ENCODE measurements around the gene HRH4.

The HRH4 gene

DNA sequence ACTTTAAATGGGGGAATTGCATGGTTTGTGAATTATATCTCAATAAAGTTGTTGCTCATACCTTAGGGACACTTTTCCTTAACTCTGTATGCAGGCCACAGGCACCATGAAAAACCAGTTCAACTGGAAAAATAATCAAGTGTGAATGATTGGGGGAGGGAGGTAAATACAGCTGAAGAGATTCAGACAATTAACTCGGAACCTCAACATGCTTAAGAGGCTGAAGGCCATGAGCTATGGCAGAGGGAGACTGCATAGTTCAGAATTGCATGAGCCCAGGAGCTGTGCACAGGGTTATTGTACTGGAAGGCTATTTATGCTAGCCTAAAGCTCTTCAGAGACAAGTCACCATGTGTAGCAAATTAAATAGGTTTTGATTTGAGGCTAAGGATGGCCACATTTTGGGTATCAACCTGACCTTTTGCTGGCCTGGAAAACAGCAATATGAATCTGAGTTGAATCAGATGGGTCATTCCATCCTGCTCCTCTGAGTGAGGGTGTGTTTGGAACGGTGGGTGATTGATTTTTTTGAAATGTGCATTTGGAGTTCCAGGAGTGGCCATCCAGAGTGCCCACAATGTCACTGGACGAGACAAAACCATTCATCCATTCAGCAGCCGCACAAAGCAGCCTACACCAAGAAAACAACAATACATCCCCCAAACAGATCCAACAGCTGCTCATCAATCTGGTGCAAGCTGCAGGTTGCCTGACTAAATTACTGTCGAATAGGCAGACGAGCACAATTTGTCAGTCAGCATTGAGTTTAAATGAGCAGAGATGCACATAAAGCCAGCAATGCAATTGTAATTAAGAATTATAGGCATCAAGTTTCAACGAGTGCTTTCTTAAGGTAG is 42.5 kb downstream of the HRH4 start:
- no peak for DNase-seq (ENCODE audit: low read depth in 4 of 4, low spot score in 1 of 4)

DNA sequence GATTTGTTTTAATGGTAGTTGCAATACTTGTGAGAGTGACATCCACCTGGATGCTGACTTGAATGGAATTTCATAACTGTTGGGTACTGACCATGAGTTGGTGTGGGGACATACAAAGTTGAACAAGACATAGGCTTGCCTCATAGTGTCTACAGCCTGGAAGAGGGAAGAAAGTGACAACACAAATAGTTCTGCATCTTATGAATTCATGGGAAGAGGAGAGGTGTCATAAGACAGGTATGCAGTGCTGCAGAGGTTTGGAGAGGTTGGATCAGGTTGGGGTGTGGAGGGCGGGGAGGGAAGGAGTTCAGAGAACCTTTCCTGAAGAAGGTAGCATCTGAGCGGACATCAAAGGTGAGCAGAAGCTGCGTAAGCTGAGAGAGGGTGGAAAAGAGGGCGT is 44.0 kb downstream of the HRH4 start:
- DNase-seq (ENCODE audit: low read depth in 4 of 4, low spot score in 1 of 4): no peak

DNA sequence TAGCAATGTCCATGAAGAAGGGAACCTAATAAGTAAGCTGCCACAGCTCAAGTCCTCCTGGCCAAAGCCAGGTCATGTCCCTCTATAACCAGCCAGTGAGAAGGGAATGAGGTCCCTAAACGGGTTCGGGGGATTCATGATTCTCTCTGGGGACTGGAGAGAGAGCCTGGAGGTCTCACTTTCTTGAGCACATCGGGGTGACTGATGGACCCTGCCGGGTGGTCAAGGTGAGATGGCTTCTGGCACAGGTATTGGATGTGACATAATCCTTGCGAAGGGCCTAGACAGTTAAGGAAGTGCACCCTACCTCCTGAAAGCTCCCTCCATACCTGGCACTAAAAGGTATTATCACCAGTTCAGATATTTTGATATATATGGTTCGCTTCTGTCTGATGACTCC is 45.7 kb downstream of the HRH4 start:
- no peak for DNase-seq (ENCODE audit: low read depth in 4 of 4, low spot score in 1 of 4)

DNA sequence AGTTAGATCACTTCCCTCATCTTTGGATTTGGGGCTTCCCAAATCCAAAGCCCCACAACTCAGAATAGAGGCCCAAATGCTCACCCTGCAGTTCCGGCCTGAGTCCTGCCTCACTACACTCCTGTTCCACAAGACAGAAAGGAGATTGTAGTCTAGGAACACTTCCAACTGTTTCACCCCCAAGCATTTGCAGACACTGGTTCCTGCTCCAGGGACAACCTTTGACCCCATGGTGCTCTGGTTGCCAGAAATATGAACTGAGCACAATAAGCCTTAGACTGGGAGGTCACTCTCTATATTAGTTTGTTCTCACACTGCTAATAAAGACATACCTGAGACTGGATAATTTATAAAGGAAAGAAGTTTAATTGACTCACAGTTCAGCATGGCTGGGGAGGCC is 49.0 kb downstream of the HRH4 start:
- DNase-seq (ENCODE audit: low read depth in 4 of 4, low spot score in 1 of 4): no peak

DNA sequence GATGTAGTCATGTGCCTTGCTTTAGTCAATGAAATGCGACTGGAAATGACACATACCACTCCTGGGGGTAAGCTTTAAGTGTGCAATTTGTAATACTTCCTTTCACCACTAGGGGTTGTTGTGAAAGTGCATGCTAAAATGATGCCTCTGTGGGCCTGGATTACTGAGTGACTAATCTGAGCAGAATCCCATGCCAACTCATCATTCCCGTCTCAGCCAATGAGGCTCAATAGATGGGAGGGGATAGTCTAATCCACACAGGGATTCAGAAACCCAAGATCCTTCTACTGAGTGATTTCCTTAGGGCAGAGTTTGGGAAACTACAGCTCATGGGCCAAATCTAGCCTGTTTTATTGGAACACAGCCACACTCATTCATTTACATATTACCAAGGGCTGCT is 54.0 kb downstream of the HRH4 start:
- no peak for DNase-seq (ENCODE audit: low read depth in 4 of 4, low spot score in 1 of 4)

DNA sequence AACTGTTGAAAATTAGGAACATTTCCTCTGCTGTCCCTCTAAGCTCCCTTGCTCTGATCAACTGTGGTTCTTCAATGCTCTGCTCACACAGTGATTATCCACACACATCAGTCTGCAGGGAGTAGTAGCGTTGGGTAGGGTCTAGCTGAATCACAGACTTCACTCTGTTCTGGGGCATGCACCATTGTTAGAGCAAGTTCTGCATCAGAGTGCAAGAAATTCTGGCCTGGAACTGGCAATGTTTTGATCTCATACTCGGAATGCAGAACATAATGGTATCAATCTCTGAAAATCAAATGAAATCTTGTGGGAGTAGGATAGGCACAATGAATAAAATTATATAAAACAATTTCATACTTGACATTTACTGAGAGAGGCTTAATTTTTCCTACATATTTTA is 55.3 kb downstream of the HRH4 start:
- DNase-seq (ENCODE audit: low read depth in 4 of 4, low spot score in 1 of 4): no peak

DNA sequence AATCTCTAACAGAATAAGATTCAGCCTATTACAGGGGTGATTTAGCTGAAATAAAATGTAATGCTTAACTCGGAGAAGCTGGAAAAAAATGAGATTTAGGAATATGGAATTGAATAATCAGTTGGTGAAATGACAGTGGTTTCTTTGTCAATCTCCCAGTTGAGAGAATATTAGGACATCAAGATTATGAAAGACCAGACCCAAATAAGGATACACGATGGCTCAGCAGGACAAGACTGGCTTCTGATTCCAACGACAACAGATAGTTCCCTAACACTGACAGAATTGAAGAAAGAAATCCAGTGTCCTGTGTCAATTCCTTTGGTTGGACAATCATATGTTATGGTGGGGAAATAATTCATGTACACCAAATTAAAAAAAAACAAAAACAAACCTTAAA is 55.8 kb downstream of the HRH4 start:
- DNase-seq (ENCODE audit: low read depth in 4 of 4, low spot score in 1 of 4): no peak

DNA sequence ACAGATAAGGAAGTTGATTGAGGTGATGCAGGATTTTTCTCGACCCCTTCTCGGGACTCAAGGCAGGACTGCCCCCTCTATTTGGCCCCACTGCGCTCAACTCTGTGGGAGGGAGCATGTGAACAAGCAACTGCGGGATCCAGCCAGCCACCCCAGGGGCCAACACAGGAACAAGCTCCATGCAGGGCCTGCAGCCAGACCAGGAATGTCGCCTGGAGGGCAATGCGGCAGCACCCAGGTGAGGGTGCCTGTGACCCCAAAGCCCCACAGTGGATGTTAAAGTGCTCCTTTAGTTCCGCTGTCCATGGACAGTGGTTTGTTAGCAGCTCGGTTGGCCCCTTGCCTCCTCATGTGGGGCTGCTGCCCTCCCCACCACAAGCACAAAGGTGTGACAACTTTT is 57.1 kb downstream of the HRH4 start:
- no peak for DNase-seq (ENCODE audit: low read depth in 4 of 4, low spot score in 1 of 4)

DNA sequence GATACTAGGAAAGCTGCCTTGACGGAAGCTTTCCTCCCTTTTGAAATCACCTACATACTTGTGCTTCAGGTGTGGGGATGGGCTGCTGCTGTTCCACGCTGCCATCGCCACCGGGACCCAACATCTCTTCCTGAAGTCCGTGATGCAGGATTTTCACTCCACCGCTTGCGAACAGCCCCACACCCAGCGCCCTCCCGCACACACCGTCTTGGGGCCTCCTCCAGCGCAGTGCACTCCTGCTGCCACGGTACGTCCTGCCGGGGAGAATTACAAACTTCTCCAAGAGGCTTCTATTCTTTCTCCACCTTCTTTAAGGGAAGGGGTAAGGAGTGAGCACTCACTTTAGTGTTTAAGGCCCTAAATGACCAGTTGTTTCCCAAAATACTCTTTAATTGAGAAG is 58.2 kb downstream of the HRH4 start:
- no peak for DNase-seq (ENCODE audit: low read depth in 4 of 4, low spot score in 1 of 4)

Measured in stimulated activated CD4-positive, alpha-beta T cell treated with anti-CD3 and anti-CD28 coated beads, Interleukin-1b, Interleukin-23, amount 100 ng/mL, for 24 hours (primary cell).